Measurements from ENCODE around the gene RERE.

The RERE gene

DNA sequence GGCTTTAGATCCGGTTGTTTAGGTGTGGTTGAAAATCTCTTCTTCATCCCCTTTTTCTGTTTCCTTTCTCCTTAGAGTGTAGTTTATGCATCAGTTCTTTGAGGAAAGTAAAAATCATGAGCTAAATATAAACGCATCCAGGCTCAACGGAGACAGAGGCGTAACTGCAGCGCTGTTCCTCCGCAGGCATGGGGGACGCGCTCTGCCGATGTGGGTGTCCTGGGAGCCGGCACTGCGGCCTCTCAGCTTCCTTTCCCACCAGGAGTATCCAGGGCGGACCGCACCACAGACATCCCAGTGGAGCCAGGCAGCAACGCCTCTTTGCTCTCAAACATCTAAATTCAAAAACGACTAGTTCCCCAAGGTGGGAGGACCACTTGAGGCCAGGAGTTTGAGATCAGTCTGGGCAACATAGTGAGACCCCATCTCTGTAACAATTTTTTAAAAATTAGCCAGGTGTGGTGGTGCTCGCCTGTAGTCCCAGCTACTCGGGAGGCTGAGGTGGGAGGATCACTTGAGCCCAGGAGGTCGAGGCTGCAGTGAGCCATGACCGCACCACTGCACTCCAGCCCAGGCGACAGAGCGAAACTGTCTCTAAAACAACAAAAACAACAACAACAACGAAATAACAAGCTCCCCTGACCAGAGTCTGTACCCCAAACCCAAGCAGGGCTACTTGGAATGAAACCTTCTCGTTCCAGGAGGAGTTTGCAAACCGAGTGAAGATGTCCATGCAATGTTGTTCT, 483.2 kb downstream of the RERE start:
- DNase-seq: no peak
- H4K20me1 ChIP-seq (ENCODE audit: insufficient read depth, low read length): no peaks in the 10 kb centered on the region
- H3K27ac ChIP-seq (ENCODE audit: low read length): no peak overlapping the region
- no peak overlapping the region for H3K4me3 ChIP-seq (ENCODE audit: low read depth in 1 of 2, low read length in 2 of 2)
- no peak overlapping the region for H3K4me2 ChIP-seq (ENCODE audit: insufficient read depth, low read length)
- no peaks in the 10 kb centered on the region for H3K4me1 ChIP-seq (ENCODE audit: insufficient read depth, low read length)
- TF ChIP-seq EZH2 (IDR thresholded peaks at IDR 0.05; ENCODE audit: borderline replicate concordance, low read depth, low read length, severe bottlenecking): no peak
- no peak for TF ChIP-seq CTCF (IDR thresholded peaks at IDR 0.05; ENCODE audit: borderline replicate concordance, extremely low read depth, low read length, poor library complexity, severe bottlenecking)
- no peak for ATAC-seq (ENCODE audit: insufficient read depth, low read depth)
- no peaks in the 10 kb centered on the region for H3K9me3 ChIP-seq (ENCODE audit: insufficient read depth, low read length, severe bottlenecking)
- no peaks in the 10 kb centered on the region for H3K79me2 ChIP-seq (ENCODE audit: insufficient read depth, low read length)
- no peak overlapping the region for H2AFZ ChIP-seq (ENCODE audit: low read depth, low read length)
- no peak overlapping the region for H3K9ac ChIP-seq (ENCODE audit: low read depth, low read length)
- H3K27me3 ChIP-seq (ENCODE audit: insufficient read depth, low read length, poor library complexity): no peaks in the 10 kb centered on the region
- no peaks in the 10 kb centered on the region for H3K36me3 ChIP-seq (ENCODE audit: insufficient read depth, low read length)

GRCh38 chr1:8333246-8333987, 484.0 kb downstream of the RERE start:
- no peak for ATAC-seq (ENCODE audit: insufficient read depth, low read depth)
- H3K9ac ChIP-seq (ENCODE audit: low read depth, low read length): no peak overlapping the region
- no peaks in the 10 kb centered on the region for H3K36me3 ChIP-seq (ENCODE audit: insufficient read depth, low read length)
- no peaks in the 10 kb centered on the region for H3K27me3 ChIP-seq (ENCODE audit: insufficient read depth, low read length, poor library complexity)
- H3K4me1 ChIP-seq (ENCODE audit: insufficient read depth, low read length): no peaks in the 10 kb centered on the region
- no peak overlapping the region for H2AFZ ChIP-seq (ENCODE audit: low read depth, low read length)
- H3K27ac ChIP-seq (ENCODE audit: low read length): no peak overlapping the region
- H3K4me2 ChIP-seq (ENCODE audit: insufficient read depth, low read length): no peak overlapping the region
- H3K79me2 ChIP-seq (ENCODE audit: insufficient read depth, low read length): no peaks in the 10 kb centered on the region
- no peak overlapping the region for H3K4me3 ChIP-seq (ENCODE audit: low read depth in 1 of 2, low read length in 2 of 2)
- no peaks in the 10 kb centered on the region for H4K20me1 ChIP-seq (ENCODE audit: insufficient read depth, low read length)
- no peak for TF ChIP-seq CTCF (IDR thresholded peaks at IDR 0.05; ENCODE audit: borderline replicate concordance, extremely low read depth, low read length, poor library complexity, severe bottlenecking)
- no peak for TF ChIP-seq EZH2 (IDR thresholded peaks at IDR 0.05; ENCODE audit: borderline replicate concordance, low read depth, low read length, severe bottlenecking)
- no peaks in the 10 kb centered on the region for H3K9me3 ChIP-seq (ENCODE audit: insufficient read depth, low read length, severe bottlenecking)
- DNase-seq: no peak

- Histone ChIP-seq H3K9ac (ENCODE audit: low read depth, low read length) (no peak overlapping the region), H3K9me3 (ENCODE audit: insufficient read depth, low read length, severe bottlenecking) (no peaks in the 10 kb centered on the region), H3K36me3 (ENCODE audit: insufficient read depth, low read length) (no peaks in the 10 kb centered on the region), H3K4me1 (ENCODE audit: insufficient read depth, low read length) (no peaks in the 10 kb centered on the region), H3K27ac (ENCODE audit: low read length) (no peak overlapping the region), H3K4me3 (ENCODE audit: low read depth in 1 of 2, low read length in 2 of 2) (no peak overlapping the region), H3K27me3 (ENCODE audit: insufficient read depth, low read length, poor library complexity) (no peaks in the 10 kb centered on the region), H3K79me2 (ENCODE audit: insufficient read depth, low read length) (no peaks in the 10 kb centered on the region), H3K4me2 (ENCODE audit: insufficient read depth, low read length) (no peak overlapping the region), H2AFZ (ENCODE audit: low read depth, low read length) (no peak overlapping the region), H4K20me1 (ENCODE audit: insufficient read depth, low read length) (no peaks in the 10 kb centered on the region)
- no peak for DNase-seq
- no peak for ATAC-seq (ENCODE audit: insufficient read depth, low read depth)
- TF ChIP-seq EZH2 (IDR thresholded peaks at IDR 0.05; ENCODE audit: borderline replicate concordance, low read depth, low read length, severe bottlenecking) (no peak), CTCF (IDR thresholded peaks at IDR 0.05; ENCODE audit: borderline replicate concordance, extremely low read depth, low read length, poor library complexity, severe bottlenecking) (no peak)
Measured at GRCh38 chr1:8332806-8333205, 484.6 kb downstream of the RERE start.
